HG02870 (cell line): ENCODE measurements around the gene OTULINL.

ENCODE experiments used
- ATAC-seq: cut with Tn5 transposase; IDR thresholded peaks from one replicate; pipeline ENCODE4 v1.9.1; 2021; ENCODE audit warnings: mild to moderate bottlenecking, moderate library complexity; ENCODE audit not compliant: unreplicated experiment

OTULINL gene

DNA sequence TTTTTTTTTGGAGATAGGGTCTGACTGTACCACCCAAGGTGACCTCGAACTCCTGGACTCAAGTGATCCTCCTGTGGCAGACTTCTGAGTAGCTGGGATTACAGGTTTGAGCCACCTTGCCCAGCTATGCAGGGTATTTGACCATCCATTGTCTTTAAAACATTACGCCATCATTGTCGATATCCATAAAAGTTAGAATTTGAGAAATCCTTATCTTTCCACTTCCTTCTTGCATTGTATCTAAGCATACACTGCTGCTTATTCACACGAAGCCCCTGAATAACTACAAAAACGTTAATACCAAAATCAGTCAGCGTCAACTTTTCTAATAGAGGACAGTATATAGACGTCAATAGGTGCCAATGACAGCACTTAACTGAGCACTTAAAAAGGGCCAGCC lies 5.4 kb upstream of the OTULINL start:
- no peak for ATAC-seq

DNA sequence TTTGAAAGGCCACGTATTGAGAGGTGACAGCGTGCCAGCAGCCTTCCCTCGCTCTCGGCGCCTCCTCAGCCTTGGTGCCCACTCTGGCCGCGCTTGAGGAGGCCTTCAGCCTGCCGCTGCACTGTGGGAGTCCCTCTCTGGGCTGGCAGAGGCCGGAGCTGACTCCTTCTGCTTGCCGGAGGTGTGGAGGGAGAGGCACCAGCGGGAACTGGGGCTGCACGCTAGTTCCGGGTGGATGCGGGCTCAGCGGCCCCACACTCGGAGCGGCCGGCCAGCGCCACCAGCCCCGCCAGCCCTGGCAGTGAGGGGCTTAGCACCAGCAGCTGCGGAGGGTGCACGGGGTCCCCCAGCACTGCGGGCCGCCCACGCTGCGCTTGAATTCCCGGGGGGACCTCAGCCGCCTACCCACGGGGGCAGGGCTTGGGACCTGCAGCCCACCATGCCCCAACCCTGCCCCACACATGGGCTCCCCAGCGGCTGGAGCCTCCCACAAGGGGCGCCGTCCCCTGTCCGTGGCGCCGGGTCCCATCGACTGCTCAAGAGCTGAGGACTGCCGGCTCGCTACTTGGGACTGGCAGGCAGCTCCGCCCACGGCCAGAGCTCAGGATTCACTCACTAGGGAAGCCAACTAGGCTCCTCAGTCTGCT lies 4.4 kb upstream of the OTULINL start:
- ATAC-seq: no peak

DNA sequence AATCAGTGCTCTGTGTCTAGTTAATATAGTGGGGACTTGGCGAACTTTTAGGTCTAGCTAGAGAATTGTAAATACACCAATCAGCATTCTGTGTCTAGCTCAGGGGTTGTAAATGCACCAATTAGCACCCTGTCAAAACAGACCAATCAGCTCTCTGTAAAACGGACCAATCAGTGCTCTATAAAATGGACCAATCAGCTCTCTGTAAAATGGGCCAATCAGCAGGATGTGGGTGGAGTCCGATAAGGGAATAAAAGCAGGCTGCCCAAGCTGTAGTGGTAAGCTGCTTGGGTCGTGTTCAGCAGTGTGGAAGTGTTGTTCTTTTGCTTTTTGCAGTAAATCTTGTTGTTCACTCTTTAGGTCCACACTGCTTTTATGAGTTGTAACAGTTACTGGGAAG lies 3.6 kb upstream of the OTULINL start:
- ATAC-seq: no peak

DNA sequence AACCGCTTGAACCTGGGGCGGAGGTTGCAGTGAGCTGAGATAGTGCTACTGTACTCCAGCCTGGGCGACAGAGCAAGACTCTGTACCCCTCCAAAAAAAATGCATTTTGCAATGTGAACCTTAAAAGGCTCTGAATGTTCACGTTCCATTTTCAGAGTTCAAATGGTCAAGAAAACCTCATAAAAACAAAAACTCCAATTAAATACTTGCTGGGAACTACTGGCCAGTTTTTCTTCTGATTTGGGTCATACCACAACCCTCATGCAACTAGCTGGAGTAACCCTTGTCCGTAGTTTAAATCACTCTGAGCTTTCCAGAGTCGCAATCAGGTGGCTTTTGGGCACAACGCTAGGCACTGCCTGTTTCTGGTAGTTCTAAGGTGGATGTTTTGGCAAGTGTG lies 2.3 kb upstream of the OTULINL start:
- ATAC-seq: no peak

DNA sequence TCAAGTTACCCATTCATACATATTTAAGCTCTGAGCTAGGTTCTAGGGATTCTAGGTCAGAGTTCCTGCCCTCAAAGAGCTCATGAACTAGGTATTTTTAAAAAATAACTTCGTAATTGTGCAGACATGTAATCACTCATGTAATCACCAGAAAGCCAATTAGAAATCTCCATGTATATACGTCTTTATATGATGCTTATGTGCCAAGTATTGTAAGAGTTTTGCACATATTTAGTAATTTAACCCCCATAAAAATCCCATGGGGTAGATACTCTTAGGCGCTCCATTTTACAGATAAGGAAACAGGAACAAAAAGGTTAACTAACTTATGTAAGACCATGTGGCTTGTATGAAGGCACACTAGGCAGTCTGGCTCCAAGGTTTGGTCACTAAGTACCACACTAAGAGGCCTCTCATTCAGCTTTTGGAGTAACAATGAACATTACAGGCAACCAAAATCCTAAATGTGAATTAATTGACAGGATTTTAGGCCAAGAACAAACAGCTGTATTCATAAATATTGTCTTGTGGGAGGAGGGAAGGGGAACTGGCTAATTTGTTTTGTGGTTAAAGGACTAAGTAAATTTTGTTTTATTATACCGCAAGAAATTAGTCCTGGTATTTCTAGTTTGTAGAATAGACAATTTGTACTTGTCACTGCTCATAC lies 1.7 kb upstream of the OTULINL start:
- ATAC-seq: no peak

DNA sequence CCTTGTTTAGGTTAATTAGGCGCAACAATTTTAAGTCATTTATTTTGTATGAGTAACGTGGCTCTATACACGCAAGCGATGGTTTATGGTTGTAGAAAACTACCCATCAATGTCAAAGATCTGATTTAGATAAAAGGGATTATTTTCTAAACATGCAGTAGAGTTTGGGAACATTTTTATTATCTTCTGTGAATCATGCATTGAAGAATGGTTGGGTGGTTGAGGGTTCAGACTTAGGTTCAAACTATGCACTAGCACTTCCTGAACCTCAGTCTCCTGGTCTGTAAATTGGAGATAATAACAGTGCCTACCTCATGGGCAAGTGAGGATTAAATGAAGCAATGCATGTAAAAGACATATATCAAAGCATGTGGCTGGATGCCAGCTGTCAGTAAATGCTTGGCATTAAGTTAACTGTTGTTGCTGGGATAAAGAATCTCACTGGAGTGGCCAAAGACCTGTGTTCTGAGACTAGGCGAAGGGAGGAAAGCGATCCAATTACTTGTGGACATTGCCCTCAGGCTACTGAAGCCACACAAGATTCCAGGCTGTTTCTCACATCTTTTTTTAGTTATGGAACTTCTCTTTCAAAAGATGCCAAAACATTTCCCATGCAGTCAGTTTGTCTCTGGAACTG lies 1.1 kb upstream of the OTULINL start:
- no peak for ATAC-seq

DNA sequence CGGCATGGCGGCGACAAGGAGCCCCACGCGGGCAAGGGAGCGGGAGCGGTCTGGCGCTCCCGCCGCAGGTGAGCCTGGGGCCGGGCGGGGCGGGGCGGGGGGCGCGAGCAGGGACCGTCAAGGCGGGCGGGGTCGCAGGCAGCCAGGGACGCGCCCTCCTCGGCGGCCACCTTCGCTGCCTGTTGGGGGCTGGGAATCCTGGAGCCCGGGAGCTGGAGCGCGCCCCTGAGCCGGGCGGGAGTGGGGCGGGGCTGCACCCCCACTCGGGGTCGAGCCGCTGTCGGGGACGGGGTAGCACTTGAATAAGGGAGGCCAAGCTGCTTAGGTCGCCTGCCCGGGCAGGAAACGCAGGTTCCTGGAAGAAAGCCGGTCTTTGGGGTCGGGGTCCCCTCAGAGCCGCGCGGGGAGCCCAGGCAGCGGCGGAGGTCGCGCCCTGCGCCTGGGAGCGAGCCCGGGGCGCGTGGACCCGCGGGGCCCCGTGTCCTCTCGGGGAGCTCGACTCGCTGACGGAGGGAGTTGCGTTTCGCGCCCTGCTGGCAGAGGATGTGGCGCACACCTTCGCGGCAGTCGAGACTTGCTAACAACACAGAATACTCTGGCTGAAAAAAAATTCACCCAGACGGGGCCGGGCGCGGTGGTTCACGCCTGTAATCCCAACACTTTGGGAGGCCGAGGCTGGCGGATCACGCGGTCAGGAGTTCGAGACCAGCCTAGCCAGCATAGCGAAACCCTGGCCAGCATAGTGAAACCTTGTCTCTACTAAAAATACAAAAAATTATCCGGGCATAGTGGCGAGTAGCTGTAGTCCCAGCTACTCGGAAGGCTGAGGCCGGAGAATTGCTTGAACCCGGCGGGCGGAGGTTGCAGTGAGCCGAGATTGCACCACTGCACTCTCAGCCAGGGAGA lies 552 bp downstream of the OTULINL start:
- peak; percentile 69 for ATAC-seq

DNA sequence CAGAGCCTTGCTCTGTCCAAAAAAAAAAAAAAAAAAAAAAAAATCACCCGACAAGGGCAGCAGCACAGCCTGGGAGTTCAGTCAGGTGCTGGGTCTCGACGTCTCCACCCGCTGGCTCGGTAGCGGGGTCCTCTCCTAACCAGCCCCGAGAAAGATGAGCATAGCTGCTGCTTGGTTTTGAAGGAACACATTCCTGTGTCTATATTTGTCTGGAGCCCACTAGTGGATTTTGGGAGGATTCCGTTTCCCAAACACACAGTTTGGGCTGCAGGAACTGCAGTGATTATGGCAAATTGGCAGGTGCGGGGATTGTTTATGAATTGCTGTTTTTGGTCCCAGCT lies 1.2 kb downstream of the OTULINL start:
- no peak for ATAC-seq

DNA sequence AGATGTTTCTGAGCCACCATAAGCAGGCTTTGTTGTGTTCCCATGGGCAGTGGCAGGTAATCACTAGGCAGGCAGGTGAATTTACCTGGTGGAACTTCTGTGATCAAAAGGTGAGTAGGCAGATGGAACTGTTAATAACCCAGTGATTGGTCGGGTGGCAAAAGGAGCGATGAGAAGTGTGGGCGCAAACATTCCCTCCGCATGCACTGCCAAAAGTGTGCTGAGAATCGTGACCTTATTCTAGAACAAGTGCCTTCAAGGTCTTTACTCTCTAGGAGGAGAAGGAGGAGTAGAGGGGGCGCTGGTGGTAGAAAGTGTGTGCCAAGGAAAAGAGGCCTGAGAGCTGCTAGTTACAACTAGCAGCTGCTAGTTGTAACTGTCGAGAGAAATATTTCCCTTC lies 3.3 kb downstream of the OTULINL start:
- ATAC-seq: no peak

DNA sequence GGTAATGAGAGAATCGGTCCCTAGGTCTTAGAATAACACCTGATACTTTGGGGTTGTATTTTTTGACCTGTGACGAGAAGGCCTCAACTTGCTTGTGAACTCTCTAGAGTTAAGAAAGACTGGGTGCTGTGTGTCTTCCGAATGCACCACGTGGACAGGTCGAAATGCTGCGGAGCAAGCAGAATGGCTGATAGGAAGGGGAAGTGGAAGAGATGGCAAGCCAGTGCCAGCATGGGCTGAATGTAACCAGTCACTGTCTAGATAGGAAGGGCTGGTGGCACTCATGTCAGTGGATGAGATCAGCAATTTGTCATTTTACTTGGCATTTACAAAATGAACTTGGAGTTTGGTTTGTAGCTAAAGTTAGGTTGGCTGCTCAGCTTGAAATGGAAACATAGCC lies 5.6 kb downstream of the OTULINL start:
- no peak for ATAC-seq

DNA sequence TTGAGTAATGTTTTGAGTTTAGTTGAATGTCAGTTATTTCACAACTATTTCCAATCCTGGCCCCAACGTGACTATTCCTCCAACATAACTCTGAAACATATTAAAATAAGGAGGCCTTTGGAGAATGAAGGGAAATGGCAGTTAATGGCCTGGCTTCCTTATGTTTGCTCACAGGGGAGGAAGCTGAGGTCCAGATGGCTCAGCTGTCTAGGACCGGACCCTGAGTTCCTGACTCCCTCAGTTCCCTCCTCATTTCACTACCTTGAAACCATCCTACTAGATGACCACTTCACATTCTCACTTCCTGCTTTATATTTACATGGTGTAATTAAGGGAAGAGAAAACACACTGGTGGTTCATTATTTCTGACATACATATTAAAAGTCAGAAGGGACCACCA lies 6.6 kb downstream of the OTULINL start:
- peak; percentile 74 for ATAC-seq

DNA sequence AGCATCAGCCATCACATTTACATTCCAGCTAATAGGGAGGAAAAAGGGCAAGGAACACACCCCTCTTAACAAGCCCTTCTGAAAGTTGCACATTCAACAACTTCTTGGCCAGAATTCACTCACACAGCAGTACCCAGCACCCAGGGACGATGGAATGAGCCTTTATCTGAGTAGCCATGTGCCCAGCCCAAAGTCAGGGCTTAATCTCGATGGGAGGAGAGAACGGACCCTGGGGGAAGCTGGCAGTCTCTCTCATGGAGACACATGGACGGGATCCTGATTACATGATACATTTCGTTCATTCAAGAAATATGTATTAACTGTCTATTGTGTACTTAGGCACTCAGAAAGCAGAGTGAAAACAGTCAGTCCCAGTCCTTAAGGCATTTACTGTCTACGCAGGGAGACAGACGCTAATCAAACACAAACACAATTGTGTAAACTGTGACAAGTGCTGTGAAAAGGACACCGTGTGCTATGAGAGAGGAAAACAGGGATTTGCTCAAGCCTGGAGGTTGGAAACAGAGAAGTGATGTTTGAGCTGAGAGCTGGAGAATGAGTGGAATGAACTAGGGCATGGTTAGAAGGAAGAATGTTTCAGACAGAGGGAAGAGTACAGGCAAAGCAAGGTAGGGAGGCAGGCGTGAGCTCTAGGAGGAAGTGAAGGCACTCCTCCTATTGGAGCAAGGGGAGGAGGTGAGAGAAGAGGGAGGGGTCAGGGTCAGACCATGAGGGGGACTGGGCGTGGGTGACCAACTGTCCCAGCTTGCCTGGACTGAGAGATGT lies 7.4 kb downstream of the OTULINL start:
- ATAC-seq: no peak

DNA sequence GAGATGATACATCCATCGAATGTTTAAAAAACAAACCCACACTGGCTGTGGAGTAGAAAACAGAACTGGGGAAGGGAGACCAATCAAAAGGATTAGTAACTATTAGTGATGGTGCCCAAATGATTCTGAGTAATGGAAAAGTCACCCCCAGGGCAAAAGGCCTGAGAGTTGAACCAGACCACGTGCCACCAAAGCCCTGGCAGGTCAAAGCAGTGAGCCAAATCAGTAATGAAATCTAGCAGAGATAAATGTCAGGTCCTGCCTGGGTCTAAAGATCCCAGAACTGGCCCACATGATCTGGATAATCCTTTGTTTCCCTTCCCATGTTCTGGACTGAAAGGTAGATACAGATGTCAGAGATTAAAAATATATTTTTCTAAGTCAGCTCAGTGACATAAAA lies 9.4 kb downstream of the OTULINL start:
- ATAC-seq: no peak

DNA sequence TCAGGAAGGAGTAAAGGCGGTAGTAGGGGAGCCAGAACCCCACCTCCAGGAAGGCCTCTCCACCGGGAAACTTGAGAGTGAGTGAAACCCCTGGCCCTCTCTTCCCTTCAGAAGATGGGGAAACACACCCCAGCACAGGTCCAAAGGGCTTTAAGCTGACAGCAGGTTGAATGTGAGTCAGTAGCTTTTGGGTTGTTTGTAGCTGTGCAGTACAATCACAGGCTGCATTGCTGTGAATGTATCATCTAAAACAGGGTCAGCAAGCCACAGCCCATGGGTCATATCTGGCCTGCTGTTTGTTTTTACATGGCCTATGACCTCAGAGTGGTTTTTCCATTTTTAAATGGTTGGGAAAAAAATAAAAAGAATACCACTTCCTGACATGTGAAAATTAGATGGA lies 10.0 kb downstream of the OTULINL start:
- ATAC-seq: no peak

DNA sequence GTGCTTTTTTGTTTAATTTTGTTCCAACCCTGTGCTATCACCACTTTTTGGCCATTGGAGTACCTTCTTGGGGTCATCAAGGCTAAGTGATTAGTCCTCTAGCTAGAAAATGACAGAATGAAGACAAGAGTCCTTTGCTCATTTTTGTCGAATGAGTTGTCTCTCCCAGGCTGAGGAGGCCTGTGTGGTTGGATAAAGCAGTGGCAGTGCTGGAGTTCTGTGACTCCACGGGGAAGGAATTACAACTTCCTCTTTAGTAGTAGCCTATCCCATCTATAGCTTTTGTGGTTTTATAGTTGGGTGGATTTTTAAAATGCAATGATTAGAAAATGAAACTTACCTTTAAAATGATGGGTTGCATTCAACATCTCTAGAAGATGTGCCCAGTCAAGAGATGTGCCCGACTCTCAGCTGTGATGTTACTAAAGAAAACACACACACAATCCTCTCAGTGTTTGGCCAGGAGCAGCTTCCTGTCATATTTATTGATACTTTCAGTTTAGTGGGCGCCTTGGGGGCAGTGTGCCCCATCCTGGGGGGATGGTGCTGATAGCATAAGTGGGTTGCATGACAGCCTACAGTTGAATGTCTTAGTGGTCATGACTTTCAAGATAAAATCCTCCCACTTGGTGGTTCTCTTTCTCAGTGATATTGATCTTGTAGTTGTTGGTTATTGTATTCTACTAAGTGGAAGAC lies 11.9 kb downstream of the OTULINL start:
- ATAC-seq: no peak

DNA sequence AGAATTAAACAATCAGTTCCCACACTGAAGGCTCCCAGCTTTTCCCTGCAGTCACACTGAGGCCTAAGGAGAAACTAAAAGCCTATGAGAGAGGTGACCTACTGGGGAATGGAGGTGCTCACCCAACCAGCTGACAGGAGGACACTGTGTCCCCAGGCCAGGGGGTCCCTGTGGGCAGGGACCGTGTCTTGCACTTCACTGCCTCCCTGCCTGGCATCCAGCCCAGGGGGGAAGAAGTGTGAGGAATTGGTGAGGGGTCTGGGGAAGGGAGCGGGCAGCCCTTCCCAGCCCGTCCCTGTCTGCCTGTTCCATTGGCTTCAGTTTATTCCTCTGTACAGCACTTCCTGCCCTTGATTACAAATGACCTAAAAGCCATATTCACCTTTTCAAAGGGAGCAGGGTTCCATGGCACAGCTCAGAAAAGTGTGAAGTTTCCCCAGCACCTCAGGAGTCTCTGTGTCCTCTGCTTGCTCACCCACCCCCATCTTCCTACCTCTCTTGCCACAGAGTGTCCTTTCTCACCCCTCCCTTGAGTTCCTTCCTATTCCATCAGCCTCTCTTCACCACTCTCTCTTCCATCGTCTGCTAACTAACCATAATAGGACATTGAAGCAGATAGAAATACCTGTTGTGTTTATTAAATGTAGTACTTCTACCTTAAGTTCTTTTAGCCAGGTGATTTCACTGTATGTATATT lies 12.9 kb downstream of the OTULINL start:
- no peak for ATAC-seq

DNA sequence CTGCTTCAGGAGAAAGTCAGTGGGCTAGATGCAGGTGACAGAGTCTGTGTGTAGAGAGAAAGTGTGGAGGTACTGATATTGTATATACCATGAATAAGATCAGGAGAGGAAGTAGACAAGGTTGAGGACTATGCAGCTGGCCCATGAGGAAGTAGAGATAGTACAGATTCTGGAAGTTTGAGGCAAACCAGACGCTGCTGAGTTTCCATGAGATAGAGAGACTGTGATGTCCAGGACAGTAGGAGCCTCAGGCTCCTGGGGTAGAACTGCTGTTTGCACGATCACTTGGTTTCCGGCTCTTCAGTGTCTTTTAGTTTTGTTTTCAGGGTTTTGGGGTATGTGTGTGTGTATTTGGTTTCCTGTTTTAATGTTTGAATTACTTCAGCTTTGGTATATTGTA lies 13.6 kb downstream of the OTULINL start:
- ATAC-seq: peak; percentile 75

DNA sequence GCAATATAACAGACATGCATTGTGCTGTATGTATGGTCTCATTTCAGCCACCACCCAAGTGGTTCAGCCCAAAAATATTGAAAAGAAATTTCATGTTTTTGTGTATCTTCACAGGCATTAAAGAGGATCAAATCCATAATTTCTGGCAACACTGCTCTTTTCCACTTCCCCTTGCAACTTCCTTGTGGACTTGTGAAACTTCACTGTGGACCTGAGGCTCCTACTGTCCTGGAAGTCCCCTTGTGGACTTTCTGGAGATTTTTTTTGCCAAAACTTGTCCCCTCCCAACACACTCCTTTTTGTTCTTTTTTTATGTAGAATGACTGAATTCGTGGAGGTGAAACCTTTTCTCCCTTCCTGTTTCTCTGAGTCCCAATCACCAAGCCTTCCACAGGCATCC lies 14.3 kb downstream of the OTULINL start:
- ATAC-seq: no peak

DNA sequence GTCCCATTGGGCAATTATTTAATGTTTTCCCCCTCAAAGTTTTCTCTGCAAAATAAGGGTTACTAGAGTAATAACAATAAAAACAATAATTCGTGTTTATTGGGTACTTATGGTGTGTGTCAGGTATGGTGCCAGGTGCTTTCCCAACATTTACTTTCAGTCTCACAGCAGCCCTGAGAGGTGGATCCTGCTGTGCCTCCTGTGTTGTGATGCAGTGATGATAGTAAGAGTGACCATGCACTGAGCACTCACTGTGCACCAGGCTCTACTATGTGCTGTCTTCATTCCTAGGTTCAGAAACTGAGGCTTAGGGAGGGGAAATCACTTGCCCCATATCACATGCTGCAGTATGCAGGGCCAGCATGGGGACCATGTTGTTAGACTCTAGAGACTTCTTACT lies 15.5 kb downstream of the OTULINL start:
- ATAC-seq: no peak

DNA sequence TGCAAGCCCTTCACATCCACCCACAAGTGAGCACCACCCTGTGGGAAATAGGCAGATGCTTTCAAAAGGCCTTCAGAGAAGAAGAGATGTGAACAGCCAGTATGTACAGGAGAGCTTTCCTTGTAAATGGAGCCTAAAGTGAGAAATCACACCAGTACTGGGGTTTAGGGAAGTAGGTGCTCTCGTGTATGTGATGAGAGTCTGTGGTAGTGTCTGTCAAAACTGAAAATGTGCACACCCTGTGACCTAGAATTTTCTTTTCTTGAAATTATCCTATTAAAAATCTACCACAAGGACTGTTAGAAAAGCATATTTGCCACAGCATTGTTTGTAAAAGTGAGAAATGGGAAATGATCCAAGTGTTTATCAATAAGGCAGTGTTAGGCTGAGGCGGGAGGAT lies 16.6 kb downstream of the OTULINL start:
- peak; percentile 32 for ATAC-seq
